T-helper 17 cell (primary cell): Measurements from ENCODE around the gene SAP25. TPM values are rescaled to one million over a fixed set of nuclear protein-coding genes. Genes with fewer than 3 reads are reported as not detected.
"Not testable (repeated sequence)": the region's sequence is repeated elsewhere in the genome, so short reads cannot be mapped to it uniquely, and the experiment has no call there.

ENCODE experiments used
- ATAC-seq: fragments of 150-1000 bp; cut with Tn5 transposase; 2 replicates; pipeline ENCODE4 v1.10.0; 2021; ENCODE audit warnings: mild to moderate bottlenecking, moderate library complexity
- DNase-seq, 3 donors: peaks; one replicate each; pipeline versions ENCODE4 v3.0.0 to v3.0.0-alpha.2; 2020 to 2021
- H3K9me3 ChIP-seq: one replicate; pipeline ENCODE4 v1.7.0; 2013; ENCODE audit warnings: low read length, mild to moderate bottlenecking; ENCODE audit not compliant: control insufficient read depth, poor library complexity, severe bottlenecking
- H3K27ac Mint-ChIP-seq: one replicate; pipeline ENCODE4 v1.8.0; 2022; ENCODE audit warnings: mild to moderate bottlenecking, moderate library complexity, mixed read lengths
- H3K27me3 Mint-ChIP-seq: one replicate; pipeline ENCODE4 v1.8.0; 2022; ENCODE audit warnings: mixed read lengths
- H3K36me3 Mint-ChIP-seq: one replicate; pipeline ENCODE4 v1.8.0; 2022; ENCODE audit warnings: low read depth, mixed read lengths
- H3K4me1 Mint-ChIP-seq: one replicate; pipeline ENCODE4 v1.8.0; 2022; ENCODE audit warnings: mild to moderate bottlenecking, mixed read lengths
- H3K4me3 Mint-ChIP-seq: one replicate; pipeline ENCODE4 v1.8.0; 2022; ENCODE audit warnings: mild to moderate bottlenecking, moderate library complexity, mixed read lengths
- total RNA-seq, 4 donors: library from RNA in 2 of 4; stranded (reverse) in 2 of 4; gene quantifications; one replicate each; pipeline ENCODE4 v1.2.3 and lab custom pipeline; 2022 to 2026

Gene SAP25
- total RNA-seq, 2 donors from 2014 or later = 33.1 to 43.1 TPM

GRCh38 chr7:100552532-100552931 lies 21.2 kb downstream of the SAP25 start:
- no peaks in the 10 kb centered on the region for H3K9me3 ChIP-seq
- DNase-seq (no peak), ATAC-seq (no peak)
- peaks cover 9% of the 10 kb centered on the region for H3K36me3 Mint-ChIP-seq
- H3K4me1 Mint-ChIP-seq = peaks cover 32% of the 10 kb centered on the region
- H3K27ac Mint-ChIP-seq = no peak overlapping the region
- no peak overlapping the region for H3K4me3 Mint-ChIP-seq
- H3K27me3 Mint-ChIP-seq = no peaks in the 10 kb centered on the region

DNA sequence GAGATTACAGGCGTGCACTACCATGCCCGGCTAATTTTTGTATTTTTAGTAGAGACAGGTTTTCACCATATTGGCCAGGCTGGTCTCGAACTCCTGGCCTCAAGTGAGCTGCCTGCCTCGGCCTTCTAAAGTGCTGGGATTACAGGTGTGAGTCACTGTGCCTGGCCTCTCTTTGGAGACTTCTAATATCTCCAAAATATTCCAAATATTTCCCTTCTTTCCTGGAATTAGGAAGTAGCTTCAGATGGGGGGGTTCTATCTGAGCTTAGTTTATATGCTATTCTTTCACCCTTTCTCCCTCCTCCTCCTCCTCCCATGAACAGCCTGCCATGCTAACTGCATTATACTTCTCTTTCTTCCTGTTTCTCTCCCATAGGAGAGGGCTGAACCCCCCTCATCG lies 25.3 kb downstream of the SAP25 start:
- H3K27me3 Mint-ChIP-seq, DNase-seq, ATAC-seq, H3K9me3 ChIP-seq, H3K36me3 Mint-ChIP-seq: not testable (repeated sequence)
- H3K27ac Mint-ChIP-seq = peak overlapping the region; percentile 91
- H3K4me3 Mint-ChIP-seq = peak overlapping the region; percentile 75
- H3K4me1 Mint-ChIP-seq = peaks cover 68% of the 10 kb centered on the region

GRCh38 chr7:100547872-100548271 lies 25.8 kb downstream of the SAP25 start:
- H3K4me1 Mint-ChIP-seq = peaks cover 72% of the 10 kb centered on the region
- ATAC-seq (no peak), DNase-seq (no peak)
- H3K9me3 ChIP-seq = no peaks in the 10 kb centered on the region
- peaks cover 2% of the 10 kb centered on the region for H3K36me3 Mint-ChIP-seq
- H3K4me3 Mint-ChIP-seq = peak overlapping the region; percentile 100
- H3K27me3 Mint-ChIP-seq = no peaks in the 10 kb centered on the region
- peak overlapping the region; percentile 98 for H3K27ac Mint-ChIP-seq

- DNase-seq (no peak), ATAC-seq (no peak)
- Mint-ChIP-seq H3K4me1 (peaks cover 75% of the 10 kb centered on the region), H3K4me3 (peak overlapping the region; percentile 100), H3K36me3 (no peaks in the 10 kb centered on the region), H3K27me3 (no peaks in the 10 kb centered on the region), H3K27ac (peak overlapping the region; percentile 98)
- no peaks in the 10 kb centered on the region for H3K9me3 ChIP-seq
These were observed 26.5 kb downstream of the SAP25 start for GRCh38 chr7:100546926-100547800.

DNA sequence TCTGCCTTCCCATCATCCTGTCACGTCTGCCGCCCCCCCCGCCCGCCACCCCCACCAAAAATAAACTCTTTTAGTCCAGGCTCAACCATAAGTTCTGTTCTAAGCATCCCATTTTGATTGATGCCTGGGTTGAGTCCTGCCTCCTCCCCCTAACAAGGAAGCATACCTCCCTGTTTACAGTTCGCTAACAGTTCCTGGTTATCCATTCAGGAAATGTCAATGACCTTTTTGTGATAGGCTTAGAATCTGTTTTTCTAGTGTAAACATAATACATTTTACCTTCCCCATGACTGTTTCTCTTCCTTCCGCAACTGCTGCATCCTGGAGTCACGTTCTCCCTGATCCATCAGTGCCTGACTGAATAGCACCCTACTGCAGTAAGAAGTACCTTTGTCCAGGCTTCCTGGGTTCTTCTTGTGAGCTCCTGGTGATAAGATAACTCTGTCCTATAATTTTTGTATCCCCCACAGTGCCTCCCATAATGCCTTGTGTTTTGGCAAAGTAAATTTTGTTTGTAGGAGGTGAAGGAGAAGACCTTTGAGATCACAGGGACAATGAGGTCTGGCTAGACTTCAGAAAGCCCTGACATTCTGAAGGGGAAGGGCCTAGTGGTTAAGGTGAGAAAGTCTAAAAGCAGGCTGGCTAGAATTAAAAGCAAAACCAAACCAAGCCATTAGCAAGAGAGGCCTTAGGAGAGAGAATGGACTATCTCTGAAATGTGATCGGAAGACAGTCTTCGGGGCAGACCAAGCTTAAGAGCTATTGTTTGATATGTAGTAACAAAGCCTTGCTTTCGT lies 27.4 kb downstream of the SAP25 start:
- DNase-seq (no peak), ATAC-seq (peak; percentile 54)
- no peaks in the 10 kb centered on the region for H3K27me3 Mint-ChIP-seq
- peak overlapping the region; percentile 100 for H3K4me3 Mint-ChIP-seq
- no peaks in the 10 kb centered on the region for H3K9me3 ChIP-seq
- H3K27ac Mint-ChIP-seq = peak overlapping the region; percentile 98
- H3K36me3 Mint-ChIP-seq = no peaks in the 10 kb centered on the region
- H3K4me1 Mint-ChIP-seq = peaks cover 82% of the 10 kb centered on the region

- H3K4me1 Mint-ChIP-seq = peaks cover 85% of the 10 kb centered on the region
These were observed 28.2 kb downstream of the SAP25 start for GRCh38 chr7:100545360-100546128.

DNA sequence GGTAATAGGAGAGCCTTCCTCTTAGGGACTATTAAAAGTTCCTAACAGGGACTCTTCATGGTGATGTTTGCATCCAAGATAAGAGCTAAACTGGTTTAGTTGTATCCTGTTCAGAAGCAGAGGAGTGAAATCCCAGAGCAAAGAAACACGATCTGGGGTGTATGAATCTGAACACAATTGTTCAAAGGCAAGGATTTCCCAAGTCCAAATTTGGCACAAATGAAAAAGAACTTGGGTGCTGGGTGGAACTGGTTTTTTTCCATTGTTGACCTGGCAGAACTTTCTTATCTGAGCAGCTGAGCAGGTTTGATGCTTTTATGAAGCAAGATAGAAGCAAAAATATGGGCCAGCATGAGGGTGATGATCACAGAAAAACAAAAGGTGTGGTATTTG lies 28.7 kb downstream of the SAP25 start:
- Mint-ChIP-seq H3K4me3 (peak overlapping the region; percentile 100), H3K27me3 (no peaks in the 10 kb centered on the region), H3K36me3 (no peaks in the 10 kb centered on the region), H3K4me1 (peaks cover 84% of the 10 kb centered on the region), H3K27ac (peak overlapping the region; percentile 98)
- ATAC-seq (no peak), DNase-seq (no peak)
- H3K9me3 ChIP-seq = no peaks in the 10 kb centered on the region

More at GRCh38 chr7:100545360-100546128, 28.2 kb downstream of the SAP25 start:
- no peaks in the 10 kb centered on the region for H3K36me3 Mint-ChIP-seq
- ATAC-seq (peak; percentile 54), DNase-seq (peak in 1 of 3 donors; percentile 21)
- peak overlapping the region; percentile 98 for H3K27ac Mint-ChIP-seq
- H3K4me3 Mint-ChIP-seq = peak overlapping the region; percentile 100
- no peaks in the 10 kb centered on the region for H3K9me3 ChIP-seq
- H3K27me3 Mint-ChIP-seq = no peaks in the 10 kb centered on the region

- DNase-seq = no peak
- Mint-ChIP-seq H3K36me3 (no peaks in the 10 kb centered on the region), H3K27me3 (no peaks in the 10 kb centered on the region), H3K27ac (peak overlapping the region; percentile 98), H3K4me1 (peaks cover 82% of the 10 kb centered on the region), H3K4me3 (peak overlapping the region; percentile 100)
- no peak for ATAC-seq
- H3K9me3 ChIP-seq = no peaks in the 10 kb centered on the region
These were observed 29.3 kb downstream of the SAP25 start for GRCh38 chr7:100544386-100544785.

DNA sequence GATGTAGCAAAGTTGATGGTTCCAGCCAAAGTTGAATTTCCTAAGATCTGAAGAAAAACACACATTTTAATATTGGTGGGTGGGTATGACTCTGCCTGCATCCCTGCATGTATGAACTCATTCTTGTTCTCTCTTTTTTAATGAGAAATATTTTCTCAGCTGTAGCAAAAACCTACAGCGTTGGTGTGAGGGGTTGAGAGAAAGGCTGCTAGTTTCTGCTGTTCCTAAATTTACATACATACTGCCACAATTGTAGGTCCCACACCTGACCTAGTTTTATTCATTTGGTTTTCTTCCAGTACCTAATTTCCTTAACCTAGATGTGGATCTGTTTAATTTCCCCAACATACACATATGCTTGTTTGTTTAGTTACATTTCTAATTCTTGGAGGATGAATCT lies 30.1 kb downstream of the SAP25 start:
- peaks cover 3% of the 10 kb centered on the region for H3K36me3 Mint-ChIP-seq
- DNase-seq (no peak), ATAC-seq (no peak)
- peaks cover 83% of the 10 kb centered on the region for H3K4me1 Mint-ChIP-seq
- peak overlapping the region; percentile 98 for H3K27ac Mint-ChIP-seq
- H3K27me3 Mint-ChIP-seq = no peaks in the 10 kb centered on the region
- H3K9me3 ChIP-seq = no peaks in the 10 kb centered on the region
- peak overlapping the region; percentile 100 for H3K4me3 Mint-ChIP-seq

- H3K36me3 Mint-ChIP-seq, DNase-seq, H3K9me3 ChIP-seq, ATAC-seq, H3K27me3 Mint-ChIP-seq: not testable (repeated sequence)
- Mint-ChIP-seq H3K4me3 (peak overlapping the region; percentile 100), H3K27ac (peak overlapping the region; percentile 98), H3K4me1 (peaks cover 68% of the 10 kb centered on the region)
These were observed 32.4 kb downstream of the SAP25 start for GRCh38 chr7:100541309-100541708.

GRCh38 chr7:100540073-100540723 lies 33.5 kb downstream of the SAP25 start:
- H3K4me1 Mint-ChIP-seq = peaks cover 59% of the 10 kb centered on the region
- no peaks in the 10 kb centered on the region for H3K9me3 ChIP-seq
- peaks cover 3% of the 10 kb centered on the region for H3K36me3 Mint-ChIP-seq
- H3K27me3 Mint-ChIP-seq = no peaks in the 10 kb centered on the region
- ATAC-seq (no peak), DNase-seq (no peak)
- peak overlapping the region; percentile 98 for H3K27ac Mint-ChIP-seq
- H3K4me3 Mint-ChIP-seq = peak overlapping the region; percentile 100

DNA sequence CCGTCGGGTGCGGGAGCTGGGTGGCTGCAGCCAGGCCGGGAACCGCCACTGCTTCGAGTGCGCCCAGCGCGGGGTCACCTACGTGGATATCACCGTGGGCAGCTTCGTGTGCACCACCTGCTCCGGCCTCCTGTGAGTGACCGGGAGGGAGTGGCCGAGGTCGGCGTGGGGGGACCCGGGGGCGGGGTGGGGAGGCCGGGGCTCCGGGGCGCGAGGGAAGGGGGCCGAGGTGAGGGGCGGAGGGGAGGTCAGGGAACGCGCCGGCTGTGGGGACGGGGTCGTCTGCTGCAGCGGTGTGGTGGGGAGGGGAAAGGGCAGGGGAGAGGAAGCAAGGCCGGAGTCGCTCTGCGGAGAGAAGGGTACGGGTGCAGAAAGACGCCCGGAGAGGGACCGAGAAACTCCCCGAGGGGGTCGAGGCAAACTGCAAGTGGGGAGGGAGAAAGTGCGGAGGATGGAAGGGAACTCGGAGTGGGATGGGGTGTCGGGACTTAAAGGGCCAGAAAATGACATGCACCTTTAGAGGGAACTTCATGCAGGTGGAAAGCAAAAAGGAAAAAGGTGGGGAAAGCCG lies 34.2 kb downstream of the SAP25 start:
- H3K4me1 Mint-ChIP-seq = peaks cover 52% of the 10 kb centered on the region
- H3K36me3 Mint-ChIP-seq = peaks cover 3% of the 10 kb centered on the region
- no peaks in the 10 kb centered on the region for H3K9me3 ChIP-seq
- peak overlapping the region; percentile 98 for H3K27ac Mint-ChIP-seq
- DNase-seq (no peak), ATAC-seq (no peak)
- no peaks in the 10 kb centered on the region for H3K27me3 Mint-ChIP-seq
- H3K4me3 Mint-ChIP-seq = peak overlapping the region; percentile 100
